Endothelial cell of umbilical vein (primary cell): ENCODE measurements around the gene MRPL41.

Experiments
- CTCF ChIP-seq, 2 donors: IDR thresholded peaks; 1 replicate in 1 of 2; 2 replicates in 1 of 2; pipeline ENCODE4 v1.5.1; 2011; ENCODE audit warnings: low read length in 2 of 2, mild to moderate bottlenecking in 2 of 2, moderate library complexity in 2 of 2, control low read depth in 1 of 2, inconsistent platforms in 1 of 2, low read depth in 1 of 2; ENCODE audit not compliant: insufficient read depth in 1 of 2; ENCODE audit errors: extremely low read depth in 1 of 2
- EZH2 ChIP-seq: IDR thresholded peaks from 2 replicates; pipeline ENCODE4 v1.6.1; 2012; ENCODE audit warnings: borderline replicate concordance, low read depth, mild to moderate bottlenecking, moderate library complexity, low read length, inconsistent platforms; ENCODE audit not compliant: severe bottlenecking
- FOS ChIP-seq: IDR thresholded peaks from 2 replicates; pipeline ENCODE4 v1.6.1; 2011; ENCODE audit warnings: mild to moderate bottlenecking, low read length, moderate library complexity, borderline replicate concordance; ENCODE audit not compliant: insufficient read depth
- MAX ChIP-seq: IDR thresholded peaks from 2 replicates; pipeline ENCODE4 v1.6.1; 2011; ENCODE audit not compliant: insufficient read depth, insufficient read length
- POLR2A ChIP-seq: IDR thresholded peaks from 2 replicates; pipeline ENCODE4 v1.6.1; 2012; ENCODE audit warnings: low read depth, mild to moderate bottlenecking, control low read depth, low read length

- TF ChIP-seq CTCF (IDR thresholded peaks at IDR 0.05; ENCODE audit: extremely low read depth in 1 of 2, insufficient read depth in 1 of 2, low read depth in 1 of 2, low read length in 2 of 2): no peak
- TF ChIP-seq POLR2A: no peak
- TF ChIP-seq FOS: no peak
- no peak for TF ChIP-seq EZH2
- no peak for TF ChIP-seq MAX
Observed at GRCh38 chr9:137558127-137558526, 6.4 kb downstream of the MRPL41 start.
